K562 (cell line): ENCODE results near the gene UBA7. TPM values are rescaled to one million over a fixed set of nuclear protein-coding genes. Genes with fewer than 3 reads are reported as not detected.
A peak's percentile ranks its signal among the peaks of the same experiment; 100 is the strongest.

Experiments used
- ADNP ChIP-seq: fragments of 200-800 bp; sonication (Bioruptor generic); IDR thresholded peaks from 2 replicates; pipeline ENCODE4 v1.6.1; 2016; ENCODE audit warnings: missing genetic modification characterization, missing compliant biosample characterization
- CBFB ChIP-seq: sonication (generic); formaldehyde crosslinking; IDR thresholded peaks from 2 replicates; pipeline ENCODE4 v1.4.0; 2020; ENCODE audit warnings: mild to moderate bottlenecking, missing genetic modification reagents
- DACH1 ChIP-seq: fragments of 450-650 bp; IDR thresholded peaks from 2 replicates; pipeline ENCODE4 v1.6.1; 2018; ENCODE audit not compliant: partially characterized antibody
- ERF ChIP-seq: fragments of 450-650 bp; formaldehyde crosslinking; IDR thresholded peaks from 2 replicates; pipeline ENCODE4 v1.4.0; 2020; ENCODE audit warnings: mild to moderate bottlenecking, mixed read lengths
- HNRNPK ChIP-seq: fragments of 200-400 bp; formaldehyde crosslinking; IDR thresholded peaks from one replicate; pipeline ENCODE4 v1.6.1; 2018; ENCODE audit warnings: mild to moderate bottlenecking, low read depth, low read length; ENCODE audit not compliant: poor library complexity, severe bottlenecking
- HNRNPUL1 ChIP-seq: fragments of 200-400 bp; formaldehyde crosslinking; IDR thresholded peaks from 2 replicates; pipeline ENCODE4 v1.6.1; 2017; ENCODE audit warnings: low read length
- KHSRP ChIP-seq: fragments of 450-650 bp; IDR thresholded peaks from 2 replicates; pipeline ENCODE4 v1.6.1; 2017
- MAFG ChIP-seq: fragments of 450-650 bp; conservative IDR thresholded peaks from 2 replicates; pipeline ENCODE4 v1.6.1; 2016; ENCODE audit warnings: missing genetic modification characterization, missing compliant biosample characterization
- MTA3 ChIP-seq: fragments of 450-650 bp; formaldehyde crosslinking; IDR thresholded peaks from 2 replicates; pipeline ENCODE4 v1.6.1; 2017; ENCODE audit warnings: mild to moderate bottlenecking, borderline replicate concordance
- SIRT6 ChIP-seq: IDR thresholded peaks from one replicate; pipeline ENCODE4 v1.6.1; 2012; ENCODE audit warnings: low read depth, mild to moderate bottlenecking, control low read depth, inconsistent platforms, low read length, moderate library complexity
- SMC3 ChIP-seq: conservative IDR thresholded peaks from 2 replicates; pipeline ENCODE4 v1.6.1; 2011; ENCODE audit warnings: low read depth, low read length, improper control_type of control experiment; ENCODE audit not compliant: insufficient read depth
- SRSF9 ChIP-seq: fragments of 200-400 bp; formaldehyde crosslinking; IDR thresholded peaks from 2 replicates; pipeline ENCODE4 v1.6.1; 2017; ENCODE audit warnings: low read depth, low read length, borderline replicate concordance
- TBP ChIP-seq: optimal IDR thresholded peaks from 2 replicates; pipeline ENCODE3; 2011; ENCODE audit warnings: low read depth, low read length, improper control_type of control experiment
- ZC3H11A ChIP-seq: IDR thresholded peaks from 2 replicates; pipeline ENCODE4 v1.6.1; 2012; ENCODE audit warnings: low read depth, low read length, improper control_type of control experiment
- ZNF384 ChIP-seq: IDR thresholded peaks from 2 replicates; pipeline ENCODE4 v1.6.1; 2012; ENCODE audit warnings: low read depth, low read length, improper control_type of control experiment
- ZNF431 ChIP-seq: sonication (generic); formaldehyde crosslinking; IDR thresholded peaks from 2 replicates; pipeline ENCODE4 v1.8.0; 2022; ENCODE audit warnings: mild to moderate bottlenecking, missing genetic modification reagents
- ZNF644 ChIP-seq: fragments of 200-800 bp; sonication (Bioruptor generic); IDR thresholded peaks from 2 replicates; pipeline ENCODE4 v1.6.1; 2016; ENCODE audit warnings: low read depth, missing genetic modification characterization, missing compliant biosample characterization
- polyA plus RNA-seq, 8 experiments: library from polyadenylated mRNA; depleted of rRNA in 4 of 8; stranded (reverse) in 5 of 8; unstranded in 3 of 8; fragments of >200 nt; fragmentation: Nextera tagmentation in 2 of 8; fragmentation: Illumina TruSeq in 1 of 8; extraction: Ambion mirVana in 2 of 8; extraction: Trizol in 1 of 8; gene quantifications; 2 replicates each; pipeline versions ENCODE4 v1.2.1 to v1.2.3, GENCODE V29; 2011 to 2014; ENCODE audit warnings: inconsistent platforms in 1 of 8, missing spikeins in 1 of 8
- total RNA-seq, 7 experiments: library from RNA; depleted of rRNA in 6 of 7; stranded (reverse); fragments of >200 nt in 6 of 7; fragmentation: Illumina TruSeq in 2 of 7; extraction: Trizol in 2 of 7; gene quantifications; 2 replicates each; pipeline versions ENCODE4 v1.2.1 to v1.2.3, GENCODE V29; 2011 to 2021; ENCODE audit warnings: low replicate concordance in 1 of 7
- TF ChIP-seq, protein P1 (sequence below), 2 experiments: fragments of 450-650 bp; conservative IDR thresholded peaks; 2 replicates each; pipeline ENCODE4 v1.6.1; 2017; ENCODE audit warnings: mild to moderate bottlenecking in 2 of 2, moderate library complexity in 2 of 2
- TF ChIP-seq, protein P2 (sequence below), 2 experiments: fragments of 450-650 bp in 1 of 2; IDR thresholded peaks; 2 replicates each; pipeline ENCODE4 v1.6.1; 2011 to 2017; ENCODE audit warnings: low read depth in 2 of 2, antibody characterized with exemption in 1 of 2, borderline replicate concordance in 1 of 2, low read length in 1 of 2, mild to moderate bottlenecking in 1 of 2, mixed read lengths in 1 of 2; ENCODE audit not compliant: control insufficient read depth in 1 of 2
- TF ChIP-seq, protein P3 (sequence below): fragments of 250-450 bp; sonication (Bioruptor Pico); IDR thresholded peaks from 2 replicates; pipeline ENCODE4 v1.8.0; 2021; ENCODE audit warnings: borderline replicate concordance, mild to moderate bottlenecking, moderate library complexity; ENCODE audit not compliant: poor library complexity, severe bottlenecking

UBA7 gene
- total and polyA plus RNA-seq, 9 of the 15 experiments (the other 6 are each of a cell fraction or from before 2014, with no cell fraction given) = 0.17 to 3.3 (median 2.0) TPM

DNA sequence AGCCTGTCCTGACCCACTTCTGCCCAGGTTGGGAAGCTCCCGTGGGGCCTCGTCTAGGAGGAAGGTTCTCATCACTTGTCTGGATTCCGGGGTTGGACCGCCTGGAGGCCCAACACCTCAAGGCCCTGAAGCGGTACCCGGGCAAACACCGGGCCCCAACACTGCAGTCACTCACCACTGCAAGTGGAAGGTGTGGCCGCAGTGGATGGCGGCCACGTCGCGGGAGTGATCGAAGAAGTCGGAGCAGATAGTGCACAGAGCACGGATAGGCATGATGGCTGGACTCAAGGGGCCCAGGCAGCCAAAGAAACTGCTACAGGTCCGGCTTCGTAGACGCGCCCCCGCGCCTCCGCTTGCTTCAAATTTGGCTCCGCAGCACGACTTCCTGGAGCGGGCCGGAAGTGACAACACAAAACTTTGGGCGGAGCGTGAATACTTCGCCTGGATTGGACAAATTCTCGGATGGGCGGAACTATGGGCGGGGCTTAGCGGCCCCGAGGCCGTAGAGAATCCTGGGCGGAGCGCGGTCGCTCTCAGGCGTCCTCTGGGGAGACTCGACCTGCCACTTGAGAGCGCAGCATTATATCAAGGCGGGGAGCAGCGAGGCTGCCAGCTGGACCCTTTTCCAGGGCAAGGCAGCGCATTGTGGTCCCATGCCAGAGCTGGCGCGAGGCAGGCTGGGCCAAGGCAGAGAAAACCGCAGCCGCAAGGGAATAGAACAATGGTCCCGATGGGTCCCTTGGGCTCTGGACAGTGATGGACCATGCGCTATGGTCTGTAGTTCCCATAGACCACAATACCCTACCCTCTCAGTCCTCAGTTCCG is 42.6 kb upstream of the UBA7 start, which contains the start of gene TRAIP (continued):
- TF ChIP-seq, protein P1, sequence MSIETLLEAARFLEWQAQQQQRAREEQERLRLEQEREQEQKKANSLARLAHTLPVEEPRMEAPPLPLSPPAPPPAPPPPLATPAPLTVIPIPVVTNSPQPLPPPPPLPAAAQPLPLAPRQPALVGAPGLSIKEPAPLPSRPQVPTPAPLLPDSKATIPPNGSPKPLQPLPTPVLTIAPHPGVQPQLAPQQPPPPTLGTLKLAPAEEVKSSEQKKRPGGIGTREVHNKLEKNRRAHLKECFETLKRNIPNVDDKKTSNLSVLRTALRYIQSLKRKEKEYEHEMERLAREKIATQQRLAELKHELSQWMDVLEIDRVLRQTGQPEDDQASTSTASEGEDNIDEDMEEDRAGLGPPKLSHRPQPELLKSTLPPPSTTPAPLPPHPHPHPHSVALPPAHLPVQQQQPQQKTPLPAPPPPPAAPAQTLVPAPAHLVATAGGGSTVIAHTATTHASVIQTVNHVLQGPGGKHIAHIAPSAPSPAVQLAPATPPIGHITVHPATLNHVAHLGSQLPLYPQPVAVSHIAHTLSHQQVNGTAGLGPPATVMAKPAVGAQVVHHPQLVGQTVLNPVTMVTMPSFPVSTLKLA (conservative IDR thresholded peaks at IDR 0.05) = peak; percentile 66 to 88
- TF ChIP-seq DACH1 = no peak
- no peak for TF ChIP-seq HNRNPK
- no peak for TF ChIP-seq MTA3
- TF ChIP-seq SIRT6 = no peak
- no peak for TF ChIP-seq ZNF644 (tag)
- TF ChIP-seq HNRNPUL1 = no peak
- TF ChIP-seq CBFB (CRISPR knock-in tag) = no peak
- TF ChIP-seq, protein P2, sequence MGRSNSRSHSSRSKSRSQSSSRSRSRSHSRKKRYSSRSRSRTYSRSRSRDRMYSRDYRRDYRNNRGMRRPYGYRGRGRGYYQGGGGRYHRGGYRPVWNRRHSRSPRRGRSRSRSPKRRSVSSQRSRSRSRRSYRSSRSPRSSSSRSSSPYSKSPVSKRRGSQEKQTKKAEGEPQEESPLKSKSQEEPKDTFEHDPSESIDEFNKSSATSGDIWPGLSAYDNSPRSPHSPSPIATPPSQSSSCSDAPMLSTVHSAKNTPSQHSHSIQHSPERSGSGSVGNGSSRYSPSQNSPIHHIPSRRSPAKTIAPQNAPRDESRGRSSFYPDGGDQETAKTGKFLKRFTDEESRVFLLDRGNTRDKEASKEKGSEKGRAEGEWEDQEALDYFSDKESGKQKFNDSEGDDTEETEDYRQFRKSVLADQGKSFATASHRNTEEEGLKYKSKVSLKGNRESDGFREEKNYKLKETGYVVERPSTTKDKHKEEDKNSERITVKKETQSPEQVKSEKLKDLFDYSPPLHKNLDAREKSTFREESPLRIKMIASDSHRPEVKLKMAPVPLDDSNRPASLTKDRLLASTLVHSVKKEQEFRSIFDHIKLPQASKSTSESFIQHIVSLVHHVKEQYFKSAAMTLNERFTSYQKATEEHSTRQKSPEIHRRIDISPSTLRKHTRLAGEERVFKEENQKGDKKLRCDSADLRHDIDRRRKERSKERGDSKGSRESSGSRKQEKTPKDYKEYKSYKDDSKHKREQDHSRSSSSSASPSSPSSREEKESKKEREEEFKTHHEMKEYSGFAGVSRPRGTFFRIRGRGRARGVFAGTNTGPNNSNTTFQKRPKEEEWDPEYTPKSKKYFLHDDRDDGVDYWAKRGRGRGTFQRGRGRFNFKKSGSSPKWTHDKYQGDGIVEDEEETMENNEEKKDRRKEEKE (IDR thresholded peaks at IDR 0.05; ENCODE audit: borderline replicate concordance in 1 of 2, control insufficient read depth in 1 of 2, low read depth in 2 of 2, low read length in 1 of 2) = no peak
- TF ChIP-seq TBP = peak; percentile 53
- no peak for TF ChIP-seq ERF (CRISPR knock-in tag)
- no peak for TF ChIP-seq SMC3
- no peak for TF ChIP-seq SRSF9
- TF ChIP-seq ZC3H11A = no peak
- TF ChIP-seq, protein P3, sequence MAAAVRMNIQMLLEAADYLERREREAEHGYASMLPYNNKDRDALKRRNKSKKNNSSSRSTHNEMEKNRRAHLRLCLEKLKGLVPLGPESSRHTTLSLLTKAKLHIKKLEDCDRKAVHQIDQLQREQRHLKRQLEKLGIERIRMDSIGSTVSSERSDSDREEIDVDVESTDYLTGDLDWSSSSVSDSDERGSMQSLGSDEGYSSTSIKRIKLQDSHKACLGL = no peak
- no peak for TF ChIP-seq ZNF431 (CRISPR knock-in tag)
- no peak for TF ChIP-seq KHSRP
- no peak for TF ChIP-seq ZNF384
- TF ChIP-seq ADNP = no peak
- TF ChIP-seq MAFG (tag) = no peak
